HepG2 (cell line): ENCODE results near the gene UPF3B. TPM values are rescaled to one million over a fixed set of nuclear protein-coding genes. Genes with fewer than 3 reads are reported as not detected.
A peak's percentile ranks its signal among the peaks of the same experiment; 100 is the strongest.

Experiments
- CBX1 ChIP-seq: IDR thresholded peaks from one replicate; pipeline ENCODE4 v1.6.1; 2016; ENCODE audit warnings: antibody characterized with exemption, low read depth
- CERS6 ChIP-seq: sonication (generic); formaldehyde crosslinking; IDR thresholded peaks from 2 replicates; pipeline ENCODE4 v1.5.0; 2020; ENCODE audit warnings: missing genetic modification reagents
- DNMT3B ChIP-seq: conservative IDR thresholded peaks from 2 replicates; pipeline ENCODE4 v1.6.1; 2016; ENCODE audit warnings: missing biosample characterization, control low read depth
- EED ChIP-seq: sonication (generic); formaldehyde crosslinking; IDR thresholded peaks from 2 replicates; pipeline ENCODE4 v1.5.0; 2020; ENCODE audit warnings: mild to moderate bottlenecking, missing genetic modification reagents
- ISX ChIP-seq: sonication (generic); formaldehyde crosslinking; conservative IDR thresholded peaks from 2 replicates; pipeline ENCODE4 v1.5.0; 2020; ENCODE audit warnings: missing genetic modification reagents
- MXD3 ChIP-seq: IDR thresholded peaks from 2 replicates; pipeline ENCODE4 v1.6.1; 2016; ENCODE audit warnings: mild to moderate bottlenecking, missing biosample characterization, missing genetic modification reagents
- MZF1 ChIP-seq: sonication (generic); formaldehyde crosslinking; IDR thresholded peaks from 2 replicates; pipeline ENCODE4 v1.8.1; 2023; ENCODE audit warnings: mild to moderate bottlenecking, missing genetic modification reagents, borderline replicate concordance
- NFE2L1 ChIP-seq: sonication (generic); formaldehyde crosslinking; IDR thresholded peaks from 2 replicates; pipeline ENCODE4 v1.4.0; 2020; ENCODE audit warnings: missing genetic modification reagents, mild to moderate bottlenecking, borderline replicate concordance
- NR3C1 ChIP-seq: sonication (generic); formaldehyde crosslinking; IDR thresholded peaks from 2 replicates; pipeline ENCODE4 v1.4.0; 2020; ENCODE audit warnings: missing genetic modification reagents
- RXRB ChIP-seq: IDR thresholded peaks from 2 replicates; pipeline ENCODE4 v1.6.1; 2016; ENCODE audit warnings: borderline replicate concordance, missing genetic modification reagents, missing compliant biosample characterization
- ZKSCAN1 ChIP-seq: fragments of 150-350 bp; IDR thresholded peaks from 2 replicates; pipeline ENCODE4 v1.6.1; 2014; ENCODE audit warnings: low read length
- ZKSCAN8 ChIP-seq: IDR thresholded peaks from 2 replicates; pipeline ENCODE4 v1.6.1; 2016; ENCODE audit warnings: borderline replicate concordance, missing genetic modification reagents, missing compliant biosample characterization
- ZNF552 ChIP-seq: sonication (generic); formaldehyde crosslinking; IDR thresholded peaks from 2 replicates; pipeline ENCODE4 v1.9.0; 2022; ENCODE audit warnings: missing genetic modification reagents, mild to moderate bottlenecking, borderline replicate concordance
- ZNF609 ChIP-seq: sonication (generic); formaldehyde crosslinking; IDR thresholded peaks from 2 replicates; pipeline ENCODE4 v1.4.0; 2020; ENCODE audit warnings: mild to moderate bottlenecking, missing genetic modification reagents, borderline replicate concordance
- ZNF772 ChIP-seq: sonication (generic); formaldehyde crosslinking; IDR thresholded peaks from 2 replicates; pipeline ENCODE4 v1.5.0; 2020; ENCODE audit warnings: mild to moderate bottlenecking, missing genetic modification reagents
- ZNF790 ChIP-seq: sonication (generic); formaldehyde crosslinking; IDR thresholded peaks from 2 replicates; pipeline ENCODE4 v1.8.0; 2022; ENCODE audit warnings: missing genetic modification reagents, mild to moderate bottlenecking, borderline replicate concordance
- polyA plus RNA-seq, 8 experiments: library from polyadenylated mRNA; depleted of rRNA in 3 of 8; stranded (reverse) in 7 of 8; unstranded in 1 of 8; fragments of >200 nt; fragmentation: Illumina TruSeq in 4 of 8; extraction: Trizol in 4 of 8; gene quantifications; 2 replicates each; pipeline versions ENCODE4 v1.2.1 to v1.2.3, GENCODE V29; 2011 to 2016; ENCODE audit warnings: low read depth in 4 of 8, missing spikeins in 1 of 8, mixed read lengths in 1 of 8; ENCODE audit not compliant: insufficient read depth in 1 of 8
- total RNA-seq, 5 experiments: library from RNA; depleted of rRNA; stranded (reverse); fragments of >200 nt; fragmentation: Illumina TruSeq; extraction: Trizol; gene quantifications; 2 replicates each; pipeline ENCODE4 v1.2.3, GENCODE V29; 2016; ENCODE audit warnings: low read depth in 1 of 5

Gene UPF3B
- total and polyA plus RNA-seq, 2 of the 13 experiments (the other 11 are each of a cell fraction or from before 2014, with no cell fraction given) = 5.2 to 7.2 TPM

- no peak; the same call in 1 of the 2 replicates for TF ChIP-seq ZNF609 (CRISPR knock-in tag)
- TF ChIP-seq MXD3 (CRISPR knock-in tag) = no peak
- peak; percentile 80; the same call in 1 of the 2 replicates for TF ChIP-seq ISX
- peak; percentile 23; the same call in 1 of the 2 replicates for TF ChIP-seq ZNF772 (CRISPR knock-in tag)
- no peak for TF ChIP-seq ZNF552
- no peak for TF ChIP-seq NR3C1
- TF ChIP-seq DNMT3B = no peak
- 0 out of 2 replicates have a peak, but pooled peaks have one; percentile 15 for TF ChIP-seq EED (CRISPR knock-in tag)
- no peak for TF ChIP-seq ZKSCAN1
- TF ChIP-seq MZF1 (CRISPR knock-in tag) = no peak
- TF ChIP-seq CBX1 = no peak
- TF ChIP-seq CERS6 (CRISPR knock-in tag) = no peak
- TF ChIP-seq RXRB (CRISPR knock-in tag) = no peak
- no peak for TF ChIP-seq ZNF790 (CRISPR knock-in tag)
- TF ChIP-seq ZKSCAN8 (CRISPR knock-in tag) = 0 out of 2 replicates have a peak, but pooled peaks have one; percentile 36
- no peak for TF ChIP-seq NFE2L1
Measured at GRCh38 chrX:119871599-119872395, 19.0 kb upstream of the UPF3B start, which contains the start of the genes NDUFA1 and RNF113A (continued).
